Stimulated activated CD4-positive, alpha-beta T cell treated with anti-CD3 and anti-CD28 coated beads, Interleukin-1b, Interleukin-23, amount 100 ng/mL, for 4 hours (primary cell): ENCODE results near the gene COX20.

Source experiments
- DNase-seq, 2 donors: peaks; one replicate each; pipeline ENCODE4 v3.0.0-alpha.2; 2020; ENCODE audit warnings: low read depth in 2 of 2

Gene COX20

GRCh38 chr1:244874974-244875579 is 39.6 kb downstream of the COX20 start:
- no peak for DNase-seq

GRCh38 chr1:244876228-244876910 is 40.9 kb downstream of the COX20 start:
- no peak for DNase-seq

- no peak for DNase-seq
These were observed 43.2 kb downstream of the COX20 start for GRCh38 chr1:244878681-244879080.

GRCh38 chr1:244881552-244882280 is 46.3 kb downstream of the COX20 start:
- DNase-seq, result no peak

GRCh38 chr1:244887281-244887680 is 51.8 kb downstream of the COX20 start:
- no peak for DNase-seq

GRCh38 chr1:244893836-244894235 is 58.4 kb downstream of the COX20 start:
- DNase-seq, result no peak
